NCI-H1092 (cell line): ENCODE data around the gene PI4KA.
"Not testable (repeated sequence)": the region's sequence is repeated elsewhere in the genome, so short reads cannot be mapped to it uniquely, and the experiment has no call there.

Source experiments
- DNase-seq: peaks from one replicate; lab custom pipeline; 2025; lab: John Stamatoyannopoulos, UW

PI4KA gene

DNA sequence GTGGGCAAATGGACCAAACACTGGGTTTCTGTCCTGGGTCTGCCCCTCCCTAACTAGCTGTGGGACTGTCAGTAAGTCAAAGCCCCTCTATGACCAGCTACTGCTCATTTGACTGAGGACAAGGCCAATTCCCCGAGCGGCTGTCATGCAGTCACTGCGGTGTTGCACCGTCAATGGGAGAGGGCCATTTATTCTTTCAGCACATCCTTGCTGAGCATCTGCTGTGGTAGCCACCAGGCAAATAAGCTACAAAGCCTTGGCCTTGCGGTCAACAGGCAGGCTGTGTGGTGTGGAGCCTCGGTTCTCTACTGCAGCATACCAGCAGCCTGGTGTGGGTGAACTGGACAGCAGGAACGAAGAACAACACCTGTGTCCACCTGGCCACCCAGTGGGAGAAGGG, 110.5 kb downstream of the PI4KA start:
- DNase-seq = no peak

DNA sequence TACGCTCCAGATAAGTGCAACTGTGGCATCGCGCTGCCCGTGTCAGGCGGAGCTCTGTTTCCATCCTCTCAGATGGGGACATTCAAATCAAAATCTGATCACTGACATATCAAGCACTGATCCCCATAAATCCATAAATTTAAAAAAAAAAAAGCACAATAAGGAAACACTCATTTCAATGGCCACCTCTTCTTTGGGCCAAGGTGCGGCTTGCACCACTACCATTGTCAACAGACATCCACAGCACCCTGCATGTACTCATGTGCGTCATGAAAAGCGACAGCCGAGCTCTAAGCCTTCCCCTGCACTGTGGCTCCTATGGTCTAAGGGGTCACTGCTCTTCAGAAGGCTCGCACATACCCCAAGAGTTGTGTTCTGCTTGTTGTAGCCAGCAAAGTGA, 111.4 kb downstream of the PI4KA start:
- DNase-seq = no peak

DNA sequence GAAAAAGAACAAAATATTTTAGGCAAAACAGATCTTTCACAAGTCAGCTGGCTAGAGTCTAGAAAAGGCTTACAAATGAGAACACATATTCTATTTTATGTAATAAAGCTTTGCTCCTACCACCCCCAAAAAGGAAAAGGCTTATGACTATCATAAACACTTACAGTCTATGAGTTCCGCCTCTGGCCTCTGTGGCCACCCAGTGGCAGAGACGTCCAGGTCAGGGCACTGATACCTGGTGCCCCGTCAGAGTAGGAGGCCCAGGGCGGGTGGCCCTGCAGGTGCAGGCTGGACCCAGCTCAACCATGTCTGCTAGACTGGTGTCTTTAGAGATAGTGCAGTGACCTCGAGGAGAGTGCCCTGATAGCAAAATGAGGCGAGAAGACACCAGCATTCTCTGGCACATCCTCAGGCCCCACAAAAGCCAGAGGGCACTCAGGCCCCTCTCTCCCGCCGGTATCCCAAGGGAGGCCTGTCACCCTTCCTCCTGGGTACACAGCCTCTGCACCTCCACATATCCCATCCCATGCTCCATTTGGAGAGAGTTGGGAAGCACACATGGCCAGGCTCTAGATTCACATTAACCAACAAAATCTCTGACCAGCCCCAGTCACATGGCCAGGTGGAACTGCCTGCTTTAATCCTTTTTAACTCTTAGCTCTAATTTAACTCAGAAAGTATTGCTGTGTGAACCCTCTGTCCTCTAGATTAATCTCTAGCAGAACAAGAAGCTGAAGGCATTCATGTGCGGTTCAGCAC, 112.0 kb downstream of the PI4KA start:
- DNase-seq = no peak

DNA sequence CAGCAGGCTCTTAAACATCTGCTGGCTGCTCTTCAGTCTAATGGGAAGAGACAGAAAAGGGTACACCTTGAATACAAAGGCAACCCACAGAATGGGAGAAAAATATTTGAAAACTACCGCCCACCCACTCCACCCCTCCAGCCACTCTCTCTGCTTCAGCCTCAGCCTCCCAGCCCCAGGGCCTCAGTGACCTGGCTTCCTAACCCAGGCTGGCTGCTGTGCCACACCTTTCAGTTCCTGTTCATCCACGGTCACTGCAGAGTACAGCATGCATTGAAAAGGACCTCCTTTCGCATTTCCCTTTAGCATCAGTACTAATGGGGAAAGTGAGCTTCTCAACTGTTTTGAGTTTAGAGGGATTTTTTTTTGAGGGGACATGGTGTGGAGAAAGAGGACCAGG, 113.5 kb downstream of the PI4KA start:
- DNase-seq = no peak

DNA sequence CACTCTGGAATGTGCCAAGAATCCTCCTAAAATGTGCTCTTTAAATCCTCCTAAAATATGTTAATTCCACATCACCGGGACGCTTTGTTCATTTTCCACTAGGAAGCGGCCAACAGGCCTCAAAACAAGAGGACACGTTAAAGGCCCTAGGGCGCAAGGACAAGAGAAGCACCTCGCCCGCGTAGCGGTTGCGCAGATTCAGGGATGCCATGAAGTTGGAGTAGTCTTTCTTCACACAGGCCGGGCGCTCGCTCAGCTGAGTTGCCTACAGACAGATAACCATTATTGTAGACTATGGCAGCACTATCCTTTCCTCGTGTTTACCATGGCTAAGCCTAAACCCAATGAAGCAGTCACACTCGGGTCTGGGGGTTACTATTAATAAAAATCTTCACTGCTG, 114.2 kb downstream of the PI4KA start:
- DNase-seq = no peak

DNA sequence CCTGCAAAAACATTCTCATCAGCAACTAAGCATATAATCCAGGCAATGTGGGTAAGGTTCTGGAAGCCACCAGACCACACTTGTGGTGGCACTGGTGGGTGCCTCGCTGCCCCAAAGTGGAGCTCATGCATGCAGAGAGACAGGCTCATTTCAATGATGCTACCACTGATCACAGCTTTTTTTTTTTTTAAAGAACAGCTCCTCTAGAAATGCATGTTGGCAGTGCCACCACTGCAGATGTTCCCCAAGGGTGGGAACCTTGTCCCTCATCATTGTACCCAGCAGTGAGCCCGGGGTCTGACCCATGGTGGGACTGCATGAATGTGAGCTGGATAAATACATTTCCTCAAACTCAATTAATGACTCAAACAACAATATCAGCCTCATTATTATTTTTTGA, 115.8 kb downstream of the PI4KA start:
- DNase-seq = no peak

DNA sequence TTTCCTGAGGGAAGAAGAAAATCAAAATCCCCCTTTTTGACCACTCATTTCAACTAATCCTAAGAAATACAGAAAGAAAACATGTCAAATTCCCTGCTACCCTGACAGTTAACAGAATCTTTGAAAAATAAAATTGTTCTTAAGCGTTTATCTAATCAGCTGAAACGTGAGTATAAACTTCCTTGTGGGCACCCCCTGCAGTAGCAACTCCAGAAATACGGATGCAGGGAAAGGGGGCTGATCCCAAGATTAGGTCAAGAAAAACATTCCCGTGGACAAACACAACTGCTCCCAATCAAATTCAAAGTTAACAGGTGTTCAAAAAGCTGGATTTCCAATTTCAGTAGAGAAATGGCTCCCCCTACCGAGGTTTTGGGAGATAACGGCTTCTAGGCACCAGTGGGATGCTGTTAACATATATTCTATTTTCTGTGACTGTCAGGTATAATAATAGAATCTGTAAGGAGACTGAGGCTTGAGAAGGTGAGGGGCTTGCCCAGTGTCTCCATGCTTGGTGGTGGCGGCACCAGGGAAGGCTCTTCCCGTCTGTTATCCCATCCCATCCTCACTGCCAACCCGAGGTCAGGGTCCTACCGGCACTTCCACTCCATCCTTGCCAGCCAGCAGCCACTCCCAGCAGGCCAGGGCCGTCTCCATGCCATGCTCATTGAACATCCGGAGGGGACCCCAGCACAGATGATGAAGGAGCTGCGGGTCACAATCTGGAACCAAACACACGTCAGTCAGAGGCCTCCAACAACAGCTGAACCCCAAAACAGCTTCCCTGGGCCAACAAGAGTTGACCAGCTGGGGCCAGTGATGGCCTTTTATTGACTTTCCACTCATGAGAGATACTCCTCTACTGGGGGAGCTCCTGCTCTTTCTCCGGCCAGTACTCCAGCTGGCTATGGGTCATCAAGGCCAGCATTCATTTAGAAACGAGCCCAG, 116.7 kb downstream of the PI4KA start:
- no peak for DNase-seq

DNA sequence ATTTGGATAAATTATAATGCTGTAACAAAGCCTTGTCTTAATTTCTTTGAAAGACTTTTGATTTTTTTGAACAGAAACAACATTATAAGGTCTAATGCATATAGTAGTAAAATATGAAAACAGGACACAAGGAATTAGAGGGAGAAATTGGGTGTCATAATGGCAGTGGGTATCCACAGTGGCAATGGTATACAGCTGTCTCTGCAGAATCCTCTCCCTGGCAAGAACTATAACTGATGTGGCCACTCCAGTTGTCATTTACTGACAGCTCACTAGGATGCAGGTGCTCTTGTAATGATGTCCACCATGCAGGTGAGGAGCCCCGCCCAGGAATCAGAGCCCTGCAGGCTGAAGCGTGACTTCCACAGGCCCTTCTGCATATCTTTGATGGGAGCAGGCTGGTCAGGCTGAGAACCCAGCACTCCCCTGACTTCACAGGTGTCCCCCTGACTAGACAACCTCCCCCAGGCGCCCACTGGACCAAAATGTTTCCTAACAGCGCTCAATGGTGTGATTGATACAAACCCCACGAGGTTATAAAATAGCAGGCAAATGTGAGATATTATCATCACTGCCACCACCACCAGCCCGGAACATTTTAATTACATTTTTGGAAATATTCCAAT, 117.5 kb downstream of the PI4KA start:
- no peak for DNase-seq

DNA sequence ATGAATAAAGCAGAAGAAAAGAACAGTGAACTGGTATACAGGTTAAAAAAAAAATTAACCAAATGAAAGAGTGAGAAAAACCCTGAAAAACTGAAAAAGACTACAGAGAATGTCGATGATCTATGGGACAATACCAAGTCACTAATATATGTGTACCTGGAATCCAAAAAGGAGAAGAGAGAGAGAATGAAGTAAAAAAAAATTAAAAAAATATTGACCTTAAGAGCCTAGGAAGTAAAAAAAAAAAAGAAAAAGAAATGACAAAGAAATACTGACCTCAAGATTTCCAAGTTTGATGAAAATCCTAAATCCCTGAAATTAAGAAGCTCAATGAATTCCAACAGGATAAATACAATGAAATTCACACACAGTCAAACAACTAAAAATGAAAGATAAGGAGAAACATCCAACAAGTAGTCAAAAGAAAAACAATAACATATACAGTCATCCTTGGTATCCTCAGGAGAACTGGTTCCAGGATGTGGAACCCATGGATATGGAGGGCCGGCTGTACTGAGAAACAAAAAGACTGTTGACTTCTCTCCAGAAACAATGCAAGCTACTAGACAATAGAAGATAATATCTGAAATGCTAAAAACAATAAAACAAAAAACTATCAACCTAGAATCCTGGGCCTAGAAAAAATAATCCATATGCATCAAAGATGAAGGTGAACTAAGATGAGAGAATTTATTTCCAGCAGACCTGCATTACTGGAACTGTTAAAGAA, 118.2 kb downstream of the PI4KA start:
- no peak for DNase-seq

DNA sequence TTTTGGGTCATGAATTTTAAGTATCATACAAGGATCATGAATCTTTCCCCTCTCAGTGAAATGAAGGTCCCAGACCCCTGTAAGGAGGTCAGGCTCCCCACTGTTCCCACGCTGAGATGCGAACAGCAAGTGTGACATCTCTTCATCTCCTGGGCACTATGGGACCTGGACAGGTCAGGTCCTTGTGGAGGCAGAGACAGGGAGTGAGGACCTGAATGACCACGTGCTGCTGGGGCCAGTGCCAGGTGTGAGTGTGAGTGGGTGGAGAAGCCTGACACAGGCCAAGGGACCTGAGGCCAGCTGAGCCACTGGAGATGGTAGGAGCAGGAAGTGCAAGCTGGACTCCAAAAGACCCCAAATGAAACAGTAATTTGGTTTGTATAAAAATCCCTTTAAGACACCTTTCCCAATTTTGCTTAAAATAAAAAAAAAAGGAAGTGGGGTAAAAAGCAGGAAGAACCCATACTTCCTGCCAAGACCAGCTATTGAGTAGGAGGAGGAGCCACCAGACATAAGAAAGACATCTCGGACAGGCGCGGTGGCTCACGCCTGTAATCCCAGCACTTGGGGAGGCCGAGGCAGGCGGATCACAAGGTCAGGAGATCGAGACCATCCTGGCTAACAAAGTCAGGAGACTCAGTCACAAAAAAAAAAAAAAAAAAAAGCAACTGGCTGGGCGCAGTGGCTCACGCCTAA, 120.1 kb downstream of the PI4KA start:
- DNase-seq = no peak

DNA sequence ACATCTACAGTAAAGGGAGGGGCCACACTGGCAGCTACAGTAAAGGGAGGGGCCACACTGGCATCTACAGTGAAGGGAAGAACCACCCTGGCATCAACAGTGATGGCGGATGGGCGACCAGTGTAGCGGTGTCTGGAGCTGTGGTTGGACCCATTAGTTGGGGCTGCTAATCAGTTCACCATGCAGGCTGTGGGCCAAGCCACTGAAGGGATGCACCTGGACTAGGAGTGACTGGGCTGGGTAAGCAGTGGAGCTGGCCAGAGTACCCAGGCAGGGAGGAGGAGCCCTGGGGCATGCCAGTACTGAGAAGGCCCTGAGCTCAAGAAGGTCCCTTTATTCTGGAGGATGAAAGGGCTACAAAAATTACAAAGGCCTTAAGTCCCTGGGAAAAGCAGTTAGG, 121.7 kb downstream of the PI4KA start:
- not testable (repeated sequence) for DNase-seq

DNA sequence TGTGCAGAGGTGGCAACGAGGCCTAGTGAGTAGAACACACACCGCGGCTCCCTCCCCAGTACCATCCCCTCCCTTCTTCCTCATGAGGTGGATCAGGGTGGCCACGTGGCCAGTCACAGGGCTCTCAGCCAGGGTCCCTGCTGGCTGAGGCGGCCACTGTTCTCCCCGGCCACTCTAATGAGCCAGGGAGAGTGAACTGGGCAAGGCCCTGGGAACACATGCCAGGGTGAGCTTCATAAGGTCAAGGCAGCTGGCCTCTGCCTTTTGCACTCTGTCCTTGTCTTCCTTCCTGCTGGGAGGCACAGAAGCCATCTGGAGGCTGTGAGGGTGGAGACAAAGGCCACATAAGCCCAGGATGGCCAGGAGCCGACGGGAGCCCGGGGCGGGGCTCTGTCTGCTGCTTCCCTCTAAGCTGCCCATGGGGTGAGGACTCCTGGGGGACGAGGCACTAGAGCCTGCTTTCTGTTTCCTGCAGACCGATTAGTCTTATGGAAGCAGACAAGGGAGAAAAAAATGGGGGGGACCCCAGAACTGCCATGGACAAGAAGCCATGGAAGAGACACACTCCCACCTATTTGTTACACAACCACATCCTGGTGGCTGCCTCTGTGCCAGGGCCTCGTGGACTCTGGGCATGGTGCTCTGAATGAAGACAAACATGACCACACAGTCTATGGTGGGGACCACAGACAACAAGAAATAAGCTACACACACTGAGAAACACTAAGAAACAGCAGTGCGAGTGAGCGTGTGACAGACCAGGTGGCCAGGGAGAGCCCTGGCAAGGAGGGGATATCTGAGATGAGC, 123.1 kb downstream of the PI4KA start:
- DNase-seq = not testable (repeated sequence)

DNA sequence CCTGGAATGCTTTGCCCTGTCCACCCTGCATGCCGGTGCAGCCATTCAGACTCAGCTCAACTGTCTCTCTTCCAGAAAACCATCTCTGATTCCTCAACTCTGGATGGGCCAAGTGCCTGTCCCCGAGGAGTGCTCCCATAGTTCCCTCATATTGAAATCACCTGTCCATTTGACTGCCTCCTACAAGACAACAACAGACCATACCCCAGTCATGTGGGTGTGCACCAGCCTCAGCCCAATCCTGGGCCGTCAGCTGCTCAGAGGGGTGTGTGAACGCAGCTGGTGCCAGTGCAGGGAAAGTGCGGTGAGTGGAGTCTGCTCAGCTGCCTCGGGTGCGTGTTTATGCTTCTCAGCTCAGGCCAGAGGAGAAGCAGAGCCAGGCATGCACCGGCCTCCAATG, 126.2 kb downstream of the PI4KA start:
- not testable (repeated sequence) for DNase-seq

DNA sequence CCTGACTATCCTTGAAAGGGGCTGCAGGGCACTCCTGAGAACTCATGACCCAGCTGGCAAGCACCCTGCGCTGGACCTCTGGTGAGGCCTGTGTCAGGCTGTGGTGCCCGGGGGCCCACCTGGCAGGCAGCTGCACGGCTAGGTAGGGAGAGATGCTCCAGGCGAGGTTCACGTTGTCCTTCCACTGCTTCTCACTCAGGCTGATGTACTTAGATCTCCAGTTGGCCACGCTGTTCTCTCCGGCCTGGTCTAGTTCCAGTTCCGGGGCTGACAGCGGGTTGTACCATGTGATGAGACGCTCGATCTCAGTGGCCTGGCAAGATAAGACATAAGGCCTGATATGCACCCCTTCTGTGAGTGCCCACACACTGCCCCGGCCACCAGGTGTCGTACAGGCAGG, 129.4 kb downstream of the PI4KA start:
- no peak for DNase-seq

DNA sequence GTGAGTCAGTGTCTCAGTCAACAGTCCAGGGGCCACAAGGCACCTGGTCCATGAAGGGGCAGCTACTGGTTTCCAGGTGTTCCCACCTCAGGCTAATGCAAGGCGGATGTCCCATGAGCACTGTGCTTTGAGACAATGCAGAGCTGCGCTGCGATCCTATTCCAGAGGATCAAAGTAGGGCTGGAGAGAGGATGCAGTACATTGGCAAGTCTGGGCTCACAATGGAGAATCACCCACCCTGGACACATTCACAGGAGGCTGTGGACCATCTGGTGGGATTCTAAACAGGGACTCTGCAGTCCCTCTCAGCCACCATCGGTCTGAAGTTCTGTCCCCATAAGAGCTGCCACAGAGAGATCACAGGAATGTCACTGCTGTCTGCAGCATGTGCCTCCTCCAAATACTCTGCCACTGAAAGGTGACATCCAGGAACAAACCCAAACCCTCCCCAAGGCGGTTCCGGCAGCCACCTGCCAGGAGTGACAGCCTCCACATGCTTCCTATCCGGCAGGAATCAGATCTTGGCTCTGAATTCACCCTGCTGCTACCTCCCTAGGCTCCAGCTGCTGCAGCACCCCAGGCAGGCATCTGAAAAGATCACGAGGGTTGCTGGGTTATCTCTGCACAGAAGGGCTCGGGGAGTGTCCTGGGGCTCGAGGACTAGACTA, 130.0 kb downstream of the PI4KA start:
- DNase-seq = no peak

DNA sequence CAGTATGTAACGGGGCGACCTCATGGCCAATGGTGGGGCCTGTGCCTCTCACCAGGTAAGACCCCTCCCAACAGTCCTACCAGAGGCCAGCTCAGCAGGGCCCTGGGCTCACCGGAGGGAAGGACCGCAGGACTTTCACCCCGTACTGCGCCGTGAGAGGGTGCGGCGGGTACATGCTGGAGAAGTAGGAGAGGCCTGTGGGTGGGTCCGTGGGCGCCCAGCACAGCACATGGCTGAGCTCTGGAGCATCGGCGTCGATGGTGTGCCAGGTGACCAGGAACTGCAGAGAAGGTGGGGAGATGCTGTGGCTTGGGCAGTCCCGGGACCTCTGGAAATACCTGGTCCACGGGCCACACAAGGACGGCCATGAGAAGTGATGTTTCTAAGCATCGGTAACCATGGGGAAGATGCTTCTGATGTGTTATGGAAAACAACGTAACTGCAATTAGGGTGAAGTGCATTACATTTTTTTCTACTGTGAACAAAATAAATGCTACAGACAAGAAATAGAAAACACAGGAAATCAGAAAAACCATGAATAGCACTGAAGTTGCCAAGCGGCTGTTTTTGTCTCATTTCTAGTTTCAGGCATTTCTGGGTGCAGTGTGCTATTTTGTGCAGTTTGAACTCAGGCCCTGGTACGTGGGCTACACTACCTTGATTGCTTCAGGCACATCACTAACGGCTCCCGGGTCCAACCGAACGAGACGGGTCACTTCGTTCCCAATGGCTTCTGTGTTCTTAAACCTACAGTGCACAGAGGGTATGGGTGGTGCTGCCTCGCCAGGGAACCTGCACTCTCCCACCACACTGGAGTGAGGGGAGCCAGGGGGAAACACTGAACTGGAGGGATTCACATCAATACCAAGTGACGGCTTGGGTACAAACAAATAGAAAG, 131.2 kb downstream of the PI4KA start:
- no peak for DNase-seq

DNA sequence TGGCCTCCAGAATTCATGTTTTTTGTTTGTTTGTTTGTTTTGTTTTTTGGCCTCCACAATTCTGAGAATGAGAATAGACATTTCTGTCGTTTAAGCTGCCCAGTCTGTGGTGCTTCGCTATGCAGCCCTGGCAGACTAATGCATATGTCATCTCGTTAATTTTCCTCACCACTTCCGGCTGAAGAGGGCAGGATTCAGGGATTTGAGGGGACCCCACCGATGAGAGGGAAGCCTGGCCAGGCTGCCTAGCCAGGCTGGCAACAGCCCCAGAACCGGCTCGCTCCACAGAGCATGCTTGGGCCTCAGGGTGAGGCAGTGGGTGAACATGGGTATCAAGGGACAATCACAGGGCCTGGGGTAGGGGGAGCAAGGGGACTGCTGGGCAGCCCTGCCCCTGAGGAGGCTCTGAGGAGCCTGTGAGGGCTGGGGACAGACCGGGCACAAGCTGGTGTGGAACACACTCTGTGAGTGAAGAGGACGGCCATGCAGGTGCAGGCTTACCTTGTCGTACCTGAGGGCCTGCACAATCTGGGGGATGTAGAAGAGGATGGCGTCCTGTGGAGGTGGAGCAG, 132.5 kb downstream of the PI4KA start:
- DNase-seq = no peak

DNA sequence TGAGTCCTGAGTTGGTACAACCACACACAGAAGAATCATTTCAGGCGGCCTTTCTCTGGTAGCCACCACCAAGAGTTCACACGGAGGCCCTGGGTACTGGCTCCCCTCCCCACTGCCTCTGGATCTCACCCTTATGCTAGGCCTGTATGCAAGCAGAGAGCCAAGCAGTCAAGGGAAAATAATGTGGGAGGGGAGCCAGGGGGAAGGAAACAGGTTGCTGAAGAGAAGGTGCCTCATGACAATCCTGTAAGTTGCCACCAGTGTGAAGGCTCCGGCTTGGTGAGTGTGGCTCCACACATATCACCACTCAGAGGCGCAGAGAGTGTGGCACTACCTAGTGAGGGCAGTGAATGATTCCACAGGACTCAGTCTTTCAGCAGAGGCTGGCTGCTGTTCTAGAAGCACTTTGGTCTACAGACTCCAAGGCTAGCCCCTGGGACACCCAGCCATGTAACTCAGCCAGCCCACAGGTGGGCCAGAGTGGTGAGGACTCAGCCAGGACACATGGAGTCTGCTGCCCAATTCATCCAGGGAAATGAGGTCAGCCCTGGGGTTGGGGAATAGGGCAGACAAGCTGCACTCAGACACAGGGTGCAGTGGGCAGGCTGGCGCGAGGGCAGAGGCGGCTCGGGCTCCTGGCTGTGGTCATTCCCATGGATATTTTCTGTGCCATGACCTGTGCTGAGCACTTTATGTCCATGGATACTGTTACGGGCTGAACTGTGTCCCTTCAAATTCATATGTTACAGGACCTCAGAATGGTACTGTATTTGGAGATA, 133.7 kb downstream of the PI4KA start:
- DNase-seq = no peak
